GM18861 (cell line): ENCODE results near the gene SHMT1.
"Not testable (repeated sequence)": the region's sequence is repeated elsewhere in the genome, so short reads cannot be mapped to it uniquely, and the experiment has no call there.

Source experiments
- ATAC-seq: cut with Tn5 transposase; IDR thresholded peaks from one replicate; pipeline ENCODE4 v1.9.1; 2021; ENCODE audit not compliant: unreplicated experiment

Gene SHMT1

DNA sequence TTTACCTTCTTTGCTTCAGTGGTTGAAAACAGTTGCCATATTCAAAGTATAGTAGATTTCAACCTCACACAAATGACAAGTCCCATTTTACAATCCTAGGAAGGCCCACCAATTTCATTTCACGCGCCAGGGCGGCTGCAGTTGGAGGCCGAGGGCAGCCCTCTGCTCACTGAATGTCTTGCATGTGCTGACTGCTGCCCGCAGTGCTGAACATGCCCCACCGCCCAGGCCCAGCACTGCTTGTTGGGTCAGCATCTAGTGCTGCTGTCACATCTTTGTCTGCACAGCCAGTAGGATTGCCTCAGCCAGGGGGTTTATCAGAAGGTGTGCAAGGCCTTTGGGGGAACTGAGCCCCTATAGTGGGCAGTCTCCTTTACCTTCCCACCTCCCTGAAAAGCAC lies 36.8 kb downstream of the SHMT1 start:
- ATAC-seq, result no peak

DNA sequence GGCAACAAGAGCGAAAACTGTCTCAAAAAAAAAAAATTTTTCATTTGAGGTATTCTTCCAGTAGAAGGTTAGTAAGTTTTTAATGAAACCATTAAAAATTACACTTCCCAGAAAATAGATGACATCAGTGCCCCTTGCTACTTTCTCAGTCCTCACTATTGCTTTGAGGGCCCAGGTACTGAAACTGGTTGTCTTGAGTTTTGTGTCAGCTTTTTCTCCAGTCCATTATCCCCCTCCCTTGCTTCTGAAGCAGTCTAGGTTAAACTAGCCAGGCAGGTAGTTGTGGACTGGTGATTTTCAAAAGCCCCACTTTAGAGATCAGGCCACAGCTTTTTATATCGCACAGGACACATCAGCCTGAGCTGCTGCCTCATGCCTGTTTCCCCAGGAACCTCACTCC lies 37.3 kb downstream of the SHMT1 start:
- ATAC-seq, result no peak

GRCh38 chr17:18324140-18325050 lies 39.0 kb downstream of the SHMT1 start:
- no peak for ATAC-seq

GRCh38 chr17:18323507-18324139 lies 39.7 kb downstream of the SHMT1 start:
- ATAC-seq, result no peak

- no peak for ATAC-seq
These were observed 40.3 kb downstream of the SHMT1 start for GRCh38 chr17:18323007-18323406.

DNA sequence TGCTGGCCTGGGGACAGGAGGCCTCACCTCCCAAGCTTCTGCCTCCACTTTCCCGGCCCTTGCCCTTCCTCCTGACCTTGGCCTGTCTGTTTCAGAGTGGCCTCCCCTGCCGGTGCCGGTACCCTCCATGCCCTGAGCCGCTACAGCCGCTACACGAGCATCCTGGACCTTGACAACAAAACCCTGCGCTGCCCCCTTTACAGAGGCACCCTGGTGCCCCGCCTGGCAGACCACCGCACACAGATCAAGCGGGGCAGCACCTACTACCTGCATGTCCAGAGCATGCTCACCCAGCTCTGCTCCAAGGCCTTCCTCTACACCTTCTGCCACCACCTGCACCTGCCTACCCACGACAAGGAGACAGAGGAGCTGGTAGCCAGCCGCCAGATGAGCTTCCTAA lies 40.8 kb downstream of the SHMT1 start:
- no peak for ATAC-seq

GRCh38 chr17:18321309-18321708 lies 42.0 kb downstream of the SHMT1 start:
- ATAC-seq, result no peak

DNA sequence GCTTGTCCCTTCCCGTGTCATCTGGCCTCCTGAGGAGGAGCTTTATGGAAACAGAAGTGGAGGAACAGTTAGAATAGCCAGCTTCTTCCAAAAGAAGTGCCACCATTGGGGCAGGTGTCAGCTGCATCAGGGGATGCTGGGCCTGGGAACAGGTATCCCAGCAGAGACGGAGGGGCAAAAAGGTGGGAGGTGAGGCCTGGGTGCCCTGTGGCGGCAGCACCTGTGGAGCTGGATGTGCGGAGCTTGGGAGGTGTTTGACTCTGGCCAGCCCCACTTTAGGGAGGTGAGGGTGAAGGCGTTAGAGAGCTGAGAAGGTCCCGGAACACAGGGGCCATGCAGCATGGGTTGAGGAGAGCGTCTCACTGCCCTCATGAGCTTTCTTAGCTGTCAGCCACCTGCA lies 43.0 kb downstream of the SHMT1 start:
- ATAC-seq, result no peak

- ATAC-seq, result no peak
These were observed 43.6 kb downstream of the SHMT1 start for GRCh38 chr17:18319604-18320256.

GRCh38 chr17:18318771-18319450 lies 44.4 kb downstream of the SHMT1 start:
- no peak for ATAC-seq

DNA sequence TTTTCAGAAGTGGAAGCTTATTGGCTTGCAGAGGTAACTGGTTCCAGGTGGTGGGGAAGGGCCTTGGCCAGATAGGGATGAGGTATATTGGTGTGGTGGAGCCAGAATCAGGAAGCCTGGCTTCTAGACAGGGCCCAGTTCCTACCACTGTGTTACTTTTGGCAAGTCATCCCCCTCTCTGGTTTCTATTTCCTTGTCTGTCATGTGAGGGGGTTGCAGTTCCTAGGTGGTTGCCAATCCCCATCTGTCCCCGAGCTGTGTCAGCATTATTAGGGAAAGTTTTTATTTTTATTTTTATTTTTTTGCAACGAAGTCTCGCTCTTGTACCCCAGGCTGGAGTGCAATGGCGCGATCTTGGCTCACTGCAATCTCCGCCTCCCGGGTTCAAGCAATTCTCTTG lies 45.2 kb downstream of the SHMT1 start:
- ATAC-seq, result no peak

DNA sequence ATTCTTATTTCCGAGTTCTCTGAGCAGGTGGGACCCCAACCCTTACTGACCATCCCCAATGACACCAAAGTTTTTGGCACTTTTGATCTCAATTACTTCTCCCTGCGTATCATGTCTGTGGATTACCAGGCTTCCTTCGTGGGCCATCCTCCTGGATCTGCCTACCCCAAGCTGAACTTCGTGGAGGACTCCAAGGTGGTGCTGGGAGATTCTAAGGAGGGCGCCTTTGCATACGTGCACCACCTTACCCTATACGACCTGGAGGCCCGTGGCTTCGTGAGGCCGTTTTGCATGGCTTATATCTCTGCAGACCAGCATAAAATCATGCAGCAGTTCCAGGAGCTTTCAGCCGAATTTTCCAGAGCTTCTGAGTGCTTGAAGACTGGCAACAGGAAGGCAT lies 47.4 kb downstream of the SHMT1 start:
- no peak for ATAC-seq

DNA sequence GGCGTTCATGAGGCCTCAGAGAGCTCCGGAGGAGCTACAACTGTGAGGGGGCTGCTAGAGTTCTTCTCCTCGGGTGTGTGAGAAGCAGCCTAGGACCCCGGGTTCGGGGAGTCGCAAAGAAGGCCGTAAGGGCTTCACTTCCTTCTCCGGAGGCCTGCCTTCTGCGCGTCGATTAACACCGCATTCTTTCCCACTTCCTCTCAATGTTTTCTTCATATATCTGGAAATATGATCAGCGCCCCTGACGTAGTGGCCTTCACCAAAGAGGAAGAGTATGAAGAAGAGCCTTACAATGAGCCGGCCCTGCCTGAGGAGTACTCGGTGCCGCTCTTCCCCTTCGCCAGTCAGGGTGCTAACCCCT lies 47.8 kb downstream of the SHMT1 start:
- ATAC-seq, result no peak

DNA sequence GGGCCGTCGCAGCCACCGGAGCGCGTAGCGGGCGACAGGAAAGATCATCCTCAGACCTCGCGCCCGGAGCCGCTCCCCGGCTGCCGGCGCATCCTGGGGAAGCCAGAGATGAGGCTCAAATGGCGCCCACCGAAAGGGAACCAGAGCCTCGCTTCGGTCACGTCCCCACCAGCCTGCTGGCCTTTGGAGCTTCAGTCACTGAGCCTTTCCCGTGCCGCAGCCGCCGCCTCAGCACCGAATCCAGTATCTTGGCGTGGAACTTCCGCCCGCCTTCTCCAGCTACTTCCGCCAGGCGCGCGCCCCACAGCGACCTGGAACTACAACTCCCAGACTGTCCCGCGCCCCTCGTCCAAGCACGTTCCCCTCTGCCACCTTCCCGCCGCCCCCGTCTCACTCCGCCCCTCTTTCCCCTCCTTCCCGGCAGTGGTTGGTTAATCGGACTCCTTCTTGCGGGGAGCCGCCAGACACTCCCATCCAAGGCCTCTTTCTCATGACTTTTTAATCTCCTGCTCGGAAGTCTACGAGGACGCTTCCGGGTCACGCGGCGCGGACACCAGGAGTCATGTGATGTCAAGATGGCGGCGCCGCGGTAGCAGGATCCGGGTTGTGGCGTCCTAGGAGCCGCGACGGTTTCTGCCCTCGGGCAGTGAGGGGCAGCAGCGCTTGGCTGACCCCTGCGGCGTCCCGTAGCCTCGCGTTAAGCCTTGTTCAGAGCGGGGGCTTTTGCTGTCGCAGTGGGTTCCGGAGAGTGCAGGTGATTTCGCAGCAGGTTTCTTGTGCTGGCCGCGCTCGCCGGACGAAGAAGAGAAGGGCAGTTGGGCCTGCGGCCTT lies 48.4 kb downstream of the SHMT1 start, which contains the start of the genes SMCR8 and TOP3A:
Gene SMCR8 (plus strand): TSS at position 563 of the 831 bp plus-strand sequence. CDS start 497 bp downstream, outside the sequence.
Gene TOP3A (minus strand): TSS at position 264 of the 831 bp plus-strand sequence. CDS start 216 bp downstream, at position 48.
- ATAC-seq, result peak; percentile 53

DNA sequence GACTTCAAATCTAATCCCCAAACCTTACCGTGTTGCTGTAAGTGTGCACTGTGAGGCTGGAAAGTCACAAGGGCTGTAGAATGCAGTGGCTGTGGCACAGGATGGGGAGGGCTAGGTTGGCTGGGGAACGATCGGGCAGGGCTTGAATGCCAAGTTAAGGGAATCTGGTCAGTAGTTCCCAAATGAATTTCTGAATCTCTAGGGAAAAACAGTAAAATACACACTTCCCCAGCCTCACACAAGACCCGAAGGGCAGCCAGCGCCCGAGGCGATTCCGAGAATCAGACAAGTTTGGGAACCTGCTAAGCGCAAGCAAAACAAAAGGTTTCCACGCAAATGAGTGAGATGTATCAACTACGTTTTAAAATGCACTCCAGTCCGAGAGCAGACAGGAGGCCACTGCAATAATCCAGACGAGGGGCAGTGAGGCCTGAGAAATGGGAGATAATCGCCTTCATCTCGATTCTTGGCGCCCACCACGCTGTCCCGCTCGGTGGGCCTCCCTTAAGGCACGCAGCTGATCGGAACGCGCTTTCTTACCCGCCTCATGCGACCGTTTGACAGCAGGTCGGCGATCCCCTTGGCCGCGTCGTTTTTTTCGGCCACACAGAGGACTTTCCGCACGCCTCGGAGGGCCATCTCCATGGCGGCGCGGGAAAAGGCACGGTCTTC lies 49.2 kb downstream of the SHMT1 start:
- peak; percentile 19 for ATAC-seq

GRCh38 chr17:18309202-18309601 lies 54.1 kb downstream of the SHMT1 start:
- ATAC-seq, result no peak

DNA sequence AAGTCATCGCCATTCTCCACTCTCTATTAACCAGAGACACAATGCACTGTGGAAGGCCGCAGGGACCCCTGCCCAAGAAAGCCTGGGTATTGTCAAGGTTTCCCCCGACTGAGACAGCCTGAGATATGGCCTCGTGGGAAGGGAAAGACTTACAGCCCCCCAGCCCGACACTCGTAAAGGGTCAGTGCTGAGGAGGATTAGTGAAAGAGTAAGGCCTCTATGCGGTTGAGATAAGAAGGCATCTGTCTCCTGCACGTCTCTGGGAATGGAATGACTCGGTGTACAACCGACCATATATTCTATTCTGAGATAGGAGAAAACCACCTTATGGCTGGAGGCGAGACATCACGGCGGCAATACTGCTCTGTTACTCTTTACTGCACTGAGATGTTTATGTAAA lies 60.1 kb downstream of the SHMT1 start:
- not testable (repeated sequence) for ATAC-seq

GRCh38 chr17:18300725-18301480 lies 62.4 kb downstream of the SHMT1 start:
- ATAC-seq, result no peak

DNA sequence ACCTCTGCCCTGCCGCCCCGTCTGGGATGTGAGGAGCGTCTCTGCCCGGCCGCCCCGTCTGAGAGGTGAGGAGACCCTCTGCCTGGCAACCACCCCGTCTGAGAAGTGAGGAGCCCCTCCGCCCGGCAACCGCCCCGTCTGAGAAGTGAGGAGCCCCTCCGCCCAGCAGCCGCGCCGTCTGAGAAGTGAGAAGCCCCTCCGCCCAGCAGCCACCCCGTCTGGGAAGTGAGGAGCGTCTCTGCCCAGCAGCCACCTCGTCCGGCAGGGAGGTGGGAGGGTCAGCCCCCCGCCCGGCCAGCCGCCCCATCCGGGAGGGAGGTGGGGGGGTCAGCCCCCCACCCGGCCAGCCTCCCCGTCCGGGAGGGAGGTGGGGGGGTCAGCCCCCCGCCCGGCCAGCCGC lies 65.3 kb downstream of the SHMT1 start:
- ATAC-seq, result not testable (repeated sequence)
